Natural killer cell treated with Interleukin-12 subunit alpha and Interleukin-12 subunit beta and Interleukin-15 and Interleukin-18, amount 100 ng/mL, for 72 hours (primary cell): ENCODE measurements around the gene DNAJC13. TPM values are rescaled to one million over a fixed set of nuclear protein-coding genes. Genes with fewer than 3 reads are reported as not detected.
"Not testable (repeated sequence)": the region's sequence is repeated elsewhere in the genome, so short reads cannot be mapped to it uniquely, and the experiment has no call there.

Source experiments
- ATAC-seq, 2 donors: fragments of 150-1000 bp; cut with Tn5 transposase in 1 of 2; sonication (Bioruptor Pico), chemical (Tn5 transposase) in 1 of 2; 2 replicates each; pipeline ENCODE4 v1.10.0; 2021
- DNase-seq: peaks from one replicate; pipeline ENCODE4 v3.0.0; 2022; ENCODE audit warnings: low spot score
- H3K27ac Mint-ChIP-seq, 2 donors: 1 replicate in 1 of 2; 2 replicates in 1 of 2; pipeline ENCODE4 v1.8.0; 2022; ENCODE audit warnings: mixed read lengths in 2 of 2, mild to moderate bottlenecking in 1 of 2, moderate library complexity in 1 of 2
- H3K27me3 Mint-ChIP-seq, 2 donors: 1 replicate in 1 of 2; 2 replicates in 1 of 2; pipeline ENCODE4 v1.8.0; 2022; ENCODE audit warnings: mixed read lengths in 2 of 2
- H3K36me3 Mint-ChIP-seq: one replicate; pipeline ENCODE4 v1.8.0; 2022; ENCODE audit warnings: mixed read lengths
- H3K4me1 Mint-ChIP-seq, 2 donors: 1 replicate in 1 of 2; 2 replicates in 1 of 2; pipeline ENCODE4 v1.8.0; 2022; ENCODE audit warnings: low read depth in 2 of 2, mixed read lengths in 2 of 2, mild to moderate bottlenecking in 1 of 2
- H3K4me3 Mint-ChIP-seq: one replicate; pipeline ENCODE4 v1.8.0; 2022; ENCODE audit warnings: mixed read lengths
- H3K9me3 Mint-ChIP-seq: 2 replicates; pipeline ENCODE4 v1.8.0; 2022; ENCODE audit warnings: mixed read lengths
- total RNA-seq, 2 donors: library from RNA; stranded (reverse); gene quantifications; one replicate each; pipeline ENCODE4 v1.2.3, GENCODE V29; 2022

Gene DNAJC13, protein sequence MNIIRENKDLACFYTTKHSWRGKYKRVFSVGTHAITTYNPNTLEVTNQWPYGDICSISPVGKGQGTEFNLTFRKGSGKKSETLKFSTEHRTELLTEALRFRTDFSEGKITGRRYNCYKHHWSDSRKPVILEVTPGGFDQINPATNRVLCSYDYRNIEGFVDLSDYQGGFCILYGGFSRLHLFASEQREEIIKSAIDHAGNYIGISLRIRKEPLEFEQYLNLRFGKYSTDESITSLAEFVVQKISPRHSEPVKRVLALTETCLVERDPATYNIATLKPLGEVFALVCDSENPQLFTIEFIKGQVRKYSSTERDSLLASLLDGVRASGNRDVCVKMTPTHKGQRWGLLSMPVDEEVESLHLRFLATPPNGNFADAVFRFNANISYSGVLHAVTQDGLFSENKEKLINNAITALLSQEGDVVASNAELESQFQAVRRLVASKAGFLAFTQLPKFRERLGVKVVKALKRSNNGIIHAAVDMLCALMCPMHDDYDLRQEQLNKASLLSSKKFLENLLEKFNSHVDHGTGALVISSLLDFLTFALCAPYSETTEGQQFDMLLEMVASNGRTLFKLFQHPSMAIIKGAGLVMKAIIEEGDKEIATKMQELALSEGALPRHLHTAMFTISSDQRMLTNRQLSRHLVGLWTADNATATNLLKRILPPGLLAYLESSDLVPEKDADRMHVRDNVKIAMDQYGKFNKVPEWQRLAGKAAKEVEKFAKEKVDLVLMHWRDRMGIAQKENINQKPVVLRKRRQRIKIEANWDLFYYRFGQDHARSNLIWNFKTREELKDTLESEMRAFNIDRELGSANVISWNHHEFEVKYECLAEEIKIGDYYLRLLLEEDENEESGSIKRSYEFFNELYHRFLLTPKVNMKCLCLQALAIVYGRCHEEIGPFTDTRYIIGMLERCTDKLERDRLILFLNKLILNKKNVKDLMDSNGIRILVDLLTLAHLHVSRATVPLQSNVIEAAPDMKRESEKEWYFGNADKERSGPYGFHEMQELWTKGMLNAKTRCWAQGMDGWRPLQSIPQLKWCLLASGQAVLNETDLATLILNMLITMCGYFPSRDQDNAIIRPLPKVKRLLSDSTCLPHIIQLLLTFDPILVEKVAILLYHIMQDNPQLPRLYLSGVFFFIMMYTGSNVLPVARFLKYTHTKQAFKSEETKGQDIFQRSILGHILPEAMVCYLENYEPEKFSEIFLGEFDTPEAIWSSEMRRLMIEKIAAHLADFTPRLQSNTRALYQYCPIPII (N-terminal part only)
- 10 to 100 TPM; 36.0 to 44.1 TPM for total RNA-seq

DNA sequence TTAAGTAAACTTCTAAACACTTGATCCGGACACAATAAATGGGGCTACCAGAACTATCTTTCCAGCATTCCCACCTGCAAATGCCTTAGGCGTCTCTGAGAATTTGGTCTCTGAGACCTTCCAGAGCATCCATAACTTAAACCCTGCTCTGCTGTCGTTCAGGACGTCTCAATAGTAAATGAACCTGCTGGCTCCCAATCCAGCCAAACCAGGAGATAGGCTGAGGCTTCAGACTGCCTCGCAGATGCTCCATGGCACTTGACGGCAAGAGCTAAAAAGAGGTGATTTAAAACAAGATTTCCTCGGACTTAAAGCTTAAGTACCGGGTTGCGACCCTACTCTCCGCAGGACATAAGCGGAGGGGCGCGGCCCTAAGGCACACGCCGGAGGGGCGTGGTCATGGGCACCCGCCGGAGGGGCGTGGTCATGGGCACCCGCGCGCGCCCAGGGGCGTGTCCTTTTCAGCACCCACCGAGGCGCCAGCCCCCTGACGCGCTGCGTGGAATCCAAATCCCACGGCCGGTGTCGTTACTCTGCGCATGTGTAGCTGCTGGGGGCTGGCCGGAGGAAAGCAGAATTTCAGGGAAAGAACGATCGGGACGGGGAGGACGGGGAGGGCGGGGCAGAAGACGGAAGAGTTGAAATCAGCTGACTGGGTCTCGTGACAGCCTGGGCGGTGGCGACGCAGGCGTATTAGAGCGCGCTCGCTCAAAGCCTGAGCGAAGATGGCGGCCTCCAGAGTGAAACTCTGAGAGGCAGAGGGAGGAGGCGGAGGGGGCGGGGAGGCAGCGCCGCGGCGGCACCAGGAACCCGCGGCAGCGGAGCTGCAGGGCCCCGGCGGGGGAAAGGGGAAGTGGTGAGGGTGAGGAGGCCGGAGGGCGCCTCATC is at the start of gene DNAJC13:
Gene DNAJC13, plus strand, starts transcription at position 696 of the 888 bp plus-strand sequence. CDS start 17,049 bp downstream, outside the sequence.
- peak within 1 kb of the TSS; percentile 92 to 94 for H3K27ac Mint-ChIP-seq
- H3K9me3 Mint-ChIP-seq: no peaks in the 10 kb centered on the region
- H3K27me3 Mint-ChIP-seq: peaks cover 0 to 3% of the 10 kb centered on the region in 2 donors
- peak; percentile 94 for DNase-seq
- peak; percentile 97 for ATAC-seq
- peaks cover 18 to 33% of the 10 kb centered on the region in 2 donors for H3K4me1 Mint-ChIP-seq
- H3K4me3 Mint-ChIP-seq: peak within 1 kb of the TSS; percentile 100
- peaks cover 8% of the 10 kb centered on the region for H3K36me3 Mint-ChIP-seq

DNA sequence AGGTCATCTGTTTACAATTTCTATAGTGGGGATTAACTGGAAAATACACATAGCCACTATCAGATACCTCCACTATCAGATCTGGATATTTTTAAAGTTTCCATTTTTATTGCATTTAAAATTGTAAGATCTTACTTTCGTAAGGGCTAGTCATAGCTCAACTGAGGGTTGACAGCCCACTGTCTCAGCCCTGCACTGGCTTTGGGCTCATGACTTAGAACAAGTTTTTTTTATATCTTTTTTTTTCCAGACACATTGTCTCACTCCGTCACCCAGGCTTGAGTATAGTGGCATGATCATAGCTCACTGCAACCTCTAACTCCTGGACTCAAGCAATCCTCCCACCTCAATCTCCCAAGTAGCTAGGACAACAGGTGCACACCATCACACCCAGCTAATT is 48.8 kb upstream of the DNAJC13 start:
- DNase-seq: no peak
- no peak overlapping the region for H3K27ac Mint-ChIP-seq
- H3K4me1 Mint-ChIP-seq: no peaks in the 10 kb centered on the region
- H3K4me3 Mint-ChIP-seq: no peak overlapping the region
- no peaks in the 10 kb centered on the region for H3K36me3 Mint-ChIP-seq
- H3K27me3 Mint-ChIP-seq: peaks cover 20 to 21% of the 10 kb centered on the region in 2 donors
- no peaks in the 10 kb centered on the region for H3K9me3 Mint-ChIP-seq
- ATAC-seq: no peak

DNA sequence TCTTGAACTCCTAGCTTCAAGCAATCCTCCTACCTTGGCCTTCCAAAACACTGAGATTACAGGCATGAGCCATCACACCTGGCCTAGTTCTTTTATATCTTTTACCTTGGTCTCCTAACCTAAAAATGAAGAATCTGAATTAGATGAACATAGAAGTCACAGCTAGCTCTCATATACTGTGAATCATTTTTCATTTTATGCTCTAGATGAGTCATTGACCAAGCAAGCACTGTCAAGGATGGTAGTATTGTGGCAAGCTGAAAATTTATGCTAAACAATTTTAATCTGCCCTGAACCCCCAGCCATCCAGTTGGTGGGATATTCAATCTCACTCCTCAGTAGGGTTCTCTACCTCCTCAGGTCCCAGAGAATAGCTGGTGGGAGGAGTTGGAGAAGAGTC is 48.3 kb upstream of the DNAJC13 start:
- Mint-ChIP-seq H3K4me3 (no peak overlapping the region), H3K9me3 (no peaks in the 10 kb centered on the region), H3K36me3 (no peaks in the 10 kb centered on the region), H3K4me1 (no peaks in the 10 kb centered on the region), H3K27me3 (peaks cover 20 to 21% of the 10 kb centered on the region in 2 donors), H3K27ac (no peak overlapping the region)
- DNase-seq (no peak), ATAC-seq (no peak)

DNA sequence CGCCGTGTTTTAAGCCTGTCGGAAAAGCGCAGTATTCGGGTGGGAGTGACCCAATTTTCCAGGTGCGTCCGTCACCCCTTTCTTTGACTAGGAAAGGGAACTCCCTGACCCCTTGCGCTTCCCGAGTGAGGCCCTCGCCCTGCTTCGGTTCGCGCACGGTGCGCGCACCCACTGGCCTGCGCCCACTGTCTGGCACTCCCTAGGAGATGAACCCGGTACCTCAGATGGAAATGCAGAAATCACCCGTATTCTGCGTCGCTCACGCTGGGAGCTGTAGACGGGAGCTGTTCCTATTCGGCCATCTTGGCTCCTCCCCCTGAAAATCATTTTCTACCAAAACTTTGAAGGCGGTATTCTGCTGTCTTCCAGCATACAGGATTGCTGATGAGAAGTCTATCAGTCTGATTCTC is 40.4 kb upstream of the DNAJC13 start:
- ATAC-seq, H3K4me1 Mint-ChIP-seq, H3K4me3 Mint-ChIP-seq, H3K9me3 Mint-ChIP-seq, H3K27ac Mint-ChIP-seq, DNase-seq, H3K36me3 Mint-ChIP-seq: not testable (repeated sequence)
- H3K27me3 Mint-ChIP-seq: peaks cover 13 to 31% of the 10 kb centered on the region in 2 donors

DNA sequence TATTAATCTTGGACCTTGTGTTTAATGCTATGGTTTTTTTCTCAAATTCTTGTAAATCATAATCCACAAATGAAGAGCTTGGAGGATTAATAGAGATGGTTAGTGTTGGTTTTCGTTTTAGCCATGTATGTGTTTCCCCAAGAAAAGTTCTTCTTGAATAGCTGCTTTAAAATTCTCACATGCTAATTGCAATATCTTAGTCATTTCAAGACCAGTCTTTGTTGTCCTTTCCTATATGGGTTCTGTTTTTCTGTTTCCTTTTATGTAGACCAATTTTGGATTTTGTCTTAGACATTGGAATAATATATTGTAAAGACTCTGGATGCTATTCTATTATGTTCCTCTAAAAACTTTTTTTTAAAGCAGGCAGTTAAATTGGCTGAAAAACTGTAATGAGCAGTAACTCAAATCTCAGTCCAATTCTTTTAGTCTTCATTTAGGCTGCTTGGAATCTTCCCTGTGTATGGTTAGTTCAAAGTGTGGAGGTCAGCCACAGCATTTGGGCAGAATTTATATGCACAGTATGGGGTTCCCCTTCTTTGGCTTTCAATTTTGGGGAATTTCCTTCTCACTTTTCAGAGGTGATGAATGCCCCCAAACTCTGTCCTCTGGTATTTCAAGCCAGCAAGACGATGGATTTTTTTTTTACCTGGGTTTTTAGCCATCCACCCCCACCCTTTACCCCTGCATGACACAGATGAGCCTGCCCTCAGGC is 39.1 kb upstream of the DNAJC13 start:
- Mint-ChIP-seq H3K36me3 (no peaks in the 10 kb centered on the region), H3K27ac (no peak overlapping the region), H3K4me3 (no peak overlapping the region), H3K4me1 (no peaks in the 10 kb centered on the region), H3K27me3 (peaks cover 14 to 34% of the 10 kb centered on the region in 2 donors), H3K9me3 (no peaks in the 10 kb centered on the region)
- DNase-seq (no peak), ATAC-seq (no peak)

DNA sequence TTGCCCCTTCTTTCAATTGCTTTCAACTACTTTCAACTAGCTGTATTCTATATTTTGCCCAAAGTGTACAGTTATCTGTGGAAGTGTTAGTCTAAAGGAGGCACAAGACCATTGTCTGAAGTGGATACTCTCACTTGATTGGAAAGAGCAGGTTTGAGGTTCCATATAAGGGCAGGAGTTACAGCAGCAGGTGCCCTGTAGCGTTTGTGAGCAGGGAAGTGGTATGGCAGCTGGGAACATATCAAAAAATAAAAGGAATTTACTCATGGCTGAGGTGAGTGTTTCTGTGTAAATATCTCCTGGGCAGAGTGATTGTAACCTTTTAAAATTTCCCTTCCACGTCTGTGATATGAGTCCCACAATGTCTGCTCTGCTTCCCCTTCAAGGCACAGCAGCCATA is 38.5 kb upstream of the DNAJC13 start:
- H3K27me3 Mint-ChIP-seq: peaks cover 14 to 34% of the 10 kb centered on the region in 2 donors
- no peak overlapping the region for H3K4me3 Mint-ChIP-seq
- H3K27ac Mint-ChIP-seq: no peak overlapping the region

DNA sequence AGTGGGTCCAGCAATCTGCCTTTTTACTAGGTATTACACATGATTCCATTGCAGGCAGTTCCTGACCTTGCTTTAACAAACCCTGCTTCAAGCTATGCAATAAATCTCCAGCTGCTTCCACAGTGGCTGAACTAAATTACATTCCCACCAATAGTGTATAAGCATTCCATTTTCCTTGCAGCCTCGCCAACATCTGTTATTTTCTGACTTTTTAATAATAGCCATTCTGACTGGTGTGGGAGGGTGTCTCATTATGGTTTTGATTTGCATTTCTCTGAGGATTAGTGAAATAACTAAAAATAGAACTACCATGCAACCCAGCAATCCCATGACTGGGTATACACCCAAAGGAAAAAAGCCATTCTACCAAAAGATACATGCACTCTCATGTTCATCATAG is 36.4 kb upstream of the DNAJC13 start:
- Mint-ChIP-seq H3K4me3 (no peak overlapping the region), H3K36me3 (no peaks in the 10 kb centered on the region), H3K27me3 (peaks cover 14 to 34% of the 10 kb centered on the region in 2 donors), H3K27ac (no peak overlapping the region), H3K4me1 (no peaks in the 10 kb centered on the region), H3K9me3 (no peaks in the 10 kb centered on the region)
- DNase-seq (no peak), ATAC-seq (no peak)

More for the DNA sequence above, 38.5 kb upstream of the DNAJC13 start:
- ATAC-seq: no peak
- Mint-ChIP-seq H3K9me3 (no peaks in the 10 kb centered on the region), H3K4me1 (no peaks in the 10 kb centered on the region), H3K36me3 (no peaks in the 10 kb centered on the region)
- no peak for DNase-seq

DNA sequence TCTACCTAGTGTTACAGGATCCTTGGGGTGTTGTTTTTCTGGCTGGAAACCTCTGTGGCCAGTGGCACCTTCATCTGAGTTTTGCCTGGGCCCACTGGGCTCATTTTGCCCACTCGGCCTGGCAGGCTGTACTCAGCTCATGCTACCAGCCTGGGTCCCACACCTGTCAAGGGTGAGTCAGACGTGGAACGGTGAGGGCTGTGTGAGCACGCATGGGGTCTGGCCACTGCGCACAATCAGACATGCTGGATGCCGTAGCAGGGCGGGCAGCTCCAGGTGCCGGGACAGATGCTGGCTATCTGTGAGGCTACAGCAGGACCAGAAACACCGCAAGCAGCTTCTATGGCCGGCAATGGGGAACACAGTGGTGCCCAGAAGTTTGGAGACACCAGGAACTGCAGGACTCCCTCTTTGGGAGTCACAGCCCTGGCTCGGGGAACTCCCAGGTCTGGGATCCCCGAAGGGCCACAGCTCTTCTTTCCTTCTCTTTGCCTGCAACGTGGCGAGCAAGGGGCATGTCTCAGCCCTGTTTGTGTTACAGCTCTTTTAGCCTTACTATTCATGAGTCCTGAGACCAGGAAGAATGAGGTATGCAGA is 35.9 kb upstream of the DNAJC13 start:
- Mint-ChIP-seq H3K4me1 (no peaks in the 10 kb centered on the region), H3K36me3 (no peaks in the 10 kb centered on the region), H3K27ac (no peak overlapping the region), H3K9me3 (no peaks in the 10 kb centered on the region), H3K27me3 (peaks cover 14 to 34% of the 10 kb centered on the region in 2 donors), H3K4me3 (no peak overlapping the region)
- no peak for DNase-seq
- ATAC-seq: peak in 1 of 2 donors; percentile 20

DNA sequence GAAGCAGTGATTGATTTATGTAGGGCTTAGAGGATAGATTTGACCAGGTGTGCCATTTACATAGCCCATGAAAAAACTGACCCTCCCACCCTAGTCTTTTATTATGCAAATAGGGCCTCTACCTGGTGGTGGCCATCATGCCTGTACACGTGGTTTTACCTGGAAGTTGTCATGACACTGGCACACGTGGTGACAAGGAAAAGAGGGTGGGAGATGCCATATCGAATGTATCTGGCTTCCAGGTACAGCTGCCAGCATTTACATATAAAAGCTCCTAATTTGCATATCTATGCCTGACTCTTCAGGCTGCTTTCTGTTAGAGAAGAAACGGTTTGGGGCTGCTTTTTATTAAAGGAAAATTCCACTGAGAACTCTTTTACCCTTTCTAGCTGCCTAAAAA is 35.0 kb upstream of the DNAJC13 start:
- H3K27ac Mint-ChIP-seq: no peak overlapping the region
- no peaks in the 10 kb centered on the region for H3K36me3 Mint-ChIP-seq
- no peak for DNase-seq
- H3K27me3 Mint-ChIP-seq: peaks cover 15 to 35% of the 10 kb centered on the region in 2 donors
- no peak overlapping the region for H3K4me3 Mint-ChIP-seq
- no peaks in the 10 kb centered on the region for H3K4me1 Mint-ChIP-seq
- H3K9me3 Mint-ChIP-seq: no peaks in the 10 kb centered on the region
- ATAC-seq: no peak

DNA sequence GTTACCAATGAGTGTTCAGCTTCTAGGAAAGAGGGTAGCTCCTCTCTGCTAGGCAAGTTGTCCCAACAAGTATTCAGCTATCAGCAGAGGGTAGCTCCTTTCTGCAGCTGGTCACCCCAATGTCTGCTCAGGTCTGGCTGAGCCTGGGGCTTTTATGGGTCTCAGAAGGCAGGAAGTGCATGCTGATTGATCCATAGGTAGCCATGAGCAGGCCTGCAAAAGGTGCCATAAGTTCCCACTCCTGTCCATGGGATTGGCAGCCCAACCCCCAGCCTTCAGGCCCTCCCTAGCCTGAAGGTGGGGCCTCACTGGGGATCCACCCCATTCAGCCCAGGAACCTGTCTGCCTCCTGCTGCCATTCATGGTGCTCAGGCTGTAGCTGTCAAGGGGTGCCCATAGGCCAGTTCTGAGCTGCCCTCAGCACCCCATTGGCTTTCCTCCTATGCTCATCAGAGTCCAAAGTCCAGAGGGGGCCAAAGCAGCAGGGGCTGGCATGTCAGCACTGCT is 34.6 kb upstream of the DNAJC13 start:
- ATAC-seq: peak in 1 of 2 donors; percentile 9
- no peaks in the 10 kb centered on the region for H3K36me3 Mint-ChIP-seq
- H3K9me3 Mint-ChIP-seq: no peaks in the 10 kb centered on the region
- H3K4me3 Mint-ChIP-seq: no peak overlapping the region
- no peaks in the 10 kb centered on the region for H3K4me1 Mint-ChIP-seq
- DNase-seq: no peak
- H3K27ac Mint-ChIP-seq: no peak overlapping the region
- peaks cover 13 to 34% of the 10 kb centered on the region in 2 donors for H3K27me3 Mint-ChIP-seq

DNA sequence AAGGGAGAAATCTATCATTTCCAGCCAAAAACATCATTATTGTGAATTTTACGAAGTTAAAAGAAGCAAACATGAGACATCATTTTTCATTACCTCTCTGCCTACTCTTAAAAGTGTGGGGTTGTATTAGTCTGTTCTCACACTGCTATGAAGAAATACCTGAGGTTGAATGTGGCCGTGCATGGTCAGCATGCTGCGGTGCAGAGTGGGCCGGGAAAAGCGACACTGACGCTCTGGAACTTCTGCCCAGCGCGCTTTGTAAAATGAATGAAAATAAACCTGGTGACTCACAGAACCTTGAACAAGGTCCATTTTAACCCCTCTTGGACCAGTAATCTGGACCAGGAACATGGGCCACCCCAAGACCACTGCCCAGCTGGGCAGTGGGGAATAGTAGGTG is 31.0 kb upstream of the DNAJC13 start:
- Mint-ChIP-seq H3K4me1 (no peaks in the 10 kb centered on the region), H3K36me3 (no peaks in the 10 kb centered on the region), H3K4me3 (no peak overlapping the region), H3K9me3 (no peaks in the 10 kb centered on the region), H3K27ac (no peak overlapping the region), H3K27me3 (peaks cover 8 to 14% of the 10 kb centered on the region in 2 donors)
- DNase-seq (no peak), ATAC-seq (no peak)

DNA sequence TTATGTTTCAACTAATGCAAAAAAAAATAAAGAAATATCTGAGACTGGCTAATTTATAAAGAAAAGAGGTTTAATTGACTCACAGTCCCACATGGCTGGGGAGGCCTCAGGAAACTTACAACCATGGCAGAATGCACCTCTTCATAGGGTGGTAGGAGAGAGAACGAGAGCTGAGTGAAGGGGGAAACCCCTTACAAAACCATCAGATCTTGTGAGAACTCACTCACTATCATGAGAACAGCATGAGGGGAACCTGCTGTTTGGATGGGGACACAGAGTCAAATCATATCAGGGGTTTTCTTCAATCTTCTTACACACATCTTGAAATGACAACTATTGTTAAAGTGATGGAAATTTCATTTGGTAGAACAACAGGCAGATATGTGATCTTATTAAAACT is 24.6 kb upstream of the DNAJC13 start:
- DNase-seq, H3K27ac Mint-ChIP-seq, H3K4me1 Mint-ChIP-seq, H3K4me3 Mint-ChIP-seq, H3K9me3 Mint-ChIP-seq, H3K36me3 Mint-ChIP-seq, ATAC-seq: not testable (repeated sequence)
- peaks cover 7 to 20% of the 10 kb centered on the region in 2 donors for H3K27me3 Mint-ChIP-seq
